Cardiac septum (tissue), 1 donor: ENCODE results near the gene CENPW. TPM values are rescaled to one million over a fixed set of nuclear protein-coding genes. Genes with fewer than 3 reads are reported as not detected.

ENCODE experiments used
- DNase-seq: peaks from one replicate; pipeline ENCODE4 v3.0.0-alpha.2; 2020; ENCODE audit warnings: low spot score
- intact Hi-C: fragments of 100-400 bp; cut with DNase I; formaldehyde crosslinking; loops from one replicate; pipeline ENCODE4 v1.14.0; 2022
- total RNA-seq: library from RNA; stranded (reverse); fragmentation: NEBNext Ultra II Directional; extraction: Animal tissue kit (Norgen Biotek cat#: 25700); gene quantifications from one replicate; pipeline ENCODE4 v1.2.1, GENCODE V29; 2021
- donor health status: DM: no; HTN: no; CAD: no.

The CENPW gene
- total RNA-seq, 1 donor from 2014 or later, result 0.83 TPM

DNA sequence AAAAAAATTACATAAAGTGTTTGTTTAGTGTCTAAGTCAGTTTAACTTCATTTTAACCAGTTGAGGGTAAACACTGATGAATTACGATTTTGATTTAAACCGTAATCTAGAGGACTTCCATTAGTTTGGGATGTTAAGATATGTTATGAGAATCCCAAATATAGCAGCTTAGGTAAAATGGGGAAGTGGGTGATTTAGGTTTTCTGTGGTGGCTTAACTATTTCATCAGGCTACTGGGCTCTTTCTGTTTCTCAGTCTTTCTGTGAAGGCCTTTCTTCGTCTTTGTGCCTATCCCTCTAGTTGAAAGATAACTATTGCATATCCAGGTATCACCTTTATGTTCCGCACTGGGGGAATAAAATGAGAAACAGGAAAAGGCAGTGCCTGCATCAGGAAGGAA lies 27.9 kb downstream of the CENPW start:
- DNase-seq, result no peak
- intact Hi-C loops, result no loop called here

DNA sequence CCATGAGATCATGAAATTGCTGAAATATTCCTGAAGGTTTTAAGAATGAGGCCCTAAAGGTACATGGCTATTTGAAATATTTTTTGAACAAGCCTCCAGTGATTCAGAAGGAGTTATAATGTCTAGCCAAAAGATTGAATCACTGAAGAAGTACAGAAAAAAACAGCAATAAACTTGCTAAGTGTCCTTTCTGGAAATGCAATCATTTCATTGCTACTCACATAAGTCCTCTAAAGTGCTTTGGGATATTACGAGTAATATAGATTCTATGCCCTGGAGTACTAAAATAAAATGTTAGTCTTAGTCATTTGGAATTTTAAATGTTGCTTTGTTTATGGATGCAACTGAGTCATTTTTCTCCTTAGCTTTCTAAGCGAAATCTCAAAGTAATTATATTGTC lies 32.7 kb downstream of the CENPW start:
- intact Hi-C loops, result no loop called here
- DNase-seq, result no peak

DNA sequence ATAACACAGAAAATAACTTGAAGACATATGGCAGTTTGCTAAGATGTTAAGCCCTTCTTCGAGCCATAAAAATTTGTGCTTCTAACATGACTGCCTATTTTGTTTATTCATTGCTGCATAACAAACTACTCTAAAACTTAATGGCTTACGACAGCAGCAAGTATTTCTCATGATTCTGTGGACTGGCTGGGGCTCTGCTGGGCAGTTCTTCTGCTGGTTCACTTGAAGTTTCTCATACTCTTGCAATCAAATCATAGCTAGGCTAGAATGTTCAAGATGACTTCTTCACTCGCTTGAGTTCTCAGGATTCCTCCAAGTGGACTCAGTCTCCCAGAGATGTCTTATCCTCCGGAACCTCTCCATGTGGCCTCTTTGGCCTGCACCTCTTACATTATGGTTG lies 33.4 kb downstream of the CENPW start:
- intact Hi-C loops, result no loop called here

DNA sequence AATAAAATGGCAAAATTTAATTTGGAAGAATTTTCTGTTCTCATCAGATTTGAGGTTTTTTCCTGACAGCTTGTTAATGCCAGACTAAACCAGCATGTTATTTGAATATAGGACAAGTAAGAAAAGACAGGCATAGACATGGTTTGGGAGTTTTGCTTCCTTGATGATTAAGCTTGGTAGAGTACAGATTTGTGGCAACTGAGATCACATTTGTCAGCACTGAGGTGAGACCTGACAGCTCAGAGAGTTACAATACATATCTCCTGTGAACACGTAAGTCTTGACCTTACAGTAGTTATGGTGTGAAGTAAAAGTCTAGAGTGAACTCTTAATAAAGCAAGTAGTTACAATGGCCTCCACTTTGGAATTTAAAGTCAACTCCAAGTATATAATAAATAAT lies 34.5 kb downstream of the CENPW start:
- intact Hi-C loops, result no loop called here
- DNase-seq, result no peak

More for the DNA sequence above, 33.4 kb downstream of the CENPW start:
- no peak for DNase-seq

DNA sequence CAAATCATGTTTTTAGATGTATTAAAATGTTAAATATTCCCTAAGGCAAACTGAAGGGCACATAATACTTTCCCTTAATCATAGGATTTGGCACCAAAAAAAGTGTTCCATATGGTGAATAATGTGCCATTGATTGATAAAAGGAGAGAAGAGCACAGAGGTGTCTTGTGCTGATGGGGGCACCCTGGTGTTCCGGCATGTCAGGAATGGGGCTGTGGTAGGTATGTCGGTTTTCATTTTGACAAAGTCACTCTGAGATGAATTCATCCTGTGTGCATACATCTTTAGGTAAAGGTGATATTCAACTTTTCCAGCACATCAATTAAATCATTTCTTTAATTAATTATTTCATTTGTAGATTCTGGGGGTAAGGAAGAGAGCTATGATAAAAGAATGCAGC lies 36.8 kb downstream of the CENPW start:
- intact Hi-C loops, result no loop called here
- no peak for DNase-seq

DNA sequence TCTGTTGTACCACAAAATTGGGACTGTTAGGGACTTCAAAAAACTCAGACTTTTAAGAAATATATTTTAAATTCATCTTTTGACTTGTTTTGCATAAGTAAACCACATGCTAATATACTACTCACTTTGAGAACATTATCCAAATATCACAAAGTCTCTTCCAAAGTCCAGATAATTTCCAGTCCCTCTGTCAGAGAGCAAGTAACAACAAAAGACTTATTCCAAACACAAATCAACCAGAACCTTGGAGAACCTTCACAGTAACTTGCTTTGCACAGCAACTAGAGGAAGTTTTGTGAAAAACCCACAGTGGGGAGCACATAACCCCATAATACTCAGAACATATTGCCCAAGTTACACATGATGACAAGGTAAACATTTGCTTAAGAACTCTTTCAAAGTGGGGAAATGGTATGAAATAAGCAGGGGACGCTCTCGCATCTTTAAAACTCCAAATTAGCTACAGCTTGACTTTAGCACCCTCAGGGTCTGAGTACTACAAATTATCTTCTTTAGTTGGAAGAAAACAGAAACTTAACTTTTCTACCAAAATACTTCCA lies 37.8 kb downstream of the CENPW start:
- intact Hi-C loops, result no loop called here
- no peak for DNase-seq

DNA sequence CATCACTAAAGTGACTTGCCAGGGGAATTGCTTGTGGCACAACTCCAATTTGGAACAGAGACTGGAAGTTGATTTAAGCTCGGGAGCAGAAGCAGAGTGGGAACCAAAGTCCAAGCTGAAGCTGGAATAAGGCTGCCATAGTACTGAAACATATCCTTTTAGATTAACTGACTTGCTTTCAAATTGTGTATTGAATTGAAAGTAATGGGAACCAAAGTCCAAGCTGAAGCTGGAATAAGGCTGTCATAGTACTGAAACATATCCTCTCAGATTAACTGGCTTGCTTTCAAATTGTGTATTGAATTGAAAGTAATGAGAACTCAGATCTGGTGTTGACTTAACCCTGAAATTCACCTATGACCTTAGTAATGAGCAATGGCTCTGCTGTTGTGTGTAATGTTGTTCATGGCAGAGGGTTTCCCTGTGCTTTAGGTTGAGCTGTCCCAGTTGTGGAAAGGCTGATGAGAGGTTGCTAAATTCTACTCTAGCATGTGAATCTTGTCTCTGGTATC lies 40.2 kb downstream of the CENPW start:
- DNase-seq, result no peak

DNA sequence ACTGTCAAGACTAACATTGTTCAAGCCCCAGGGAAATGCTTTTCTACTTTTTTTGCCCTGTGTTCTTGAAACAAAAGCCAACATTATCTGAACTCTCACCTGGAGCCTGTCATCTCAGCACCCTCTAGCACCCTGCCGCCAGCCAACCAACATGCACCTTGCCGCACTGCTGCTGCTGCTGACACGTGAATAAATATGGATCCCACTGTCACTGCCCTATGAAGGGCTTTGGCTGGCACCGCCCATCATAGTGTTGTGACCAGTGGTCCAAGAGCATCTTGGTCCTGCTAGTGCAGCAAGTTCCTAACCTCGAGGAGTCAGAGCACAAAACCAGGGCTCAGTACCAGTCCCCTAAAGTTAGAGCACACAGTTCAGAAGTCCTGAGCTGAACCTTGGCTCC lies 41.6 kb downstream of the CENPW start:
- intact Hi-C loops, result no loop called here

More for the DNA sequence above, 40.2 kb downstream of the CENPW start:
- intact Hi-C loops, result no loop called here

DNA sequence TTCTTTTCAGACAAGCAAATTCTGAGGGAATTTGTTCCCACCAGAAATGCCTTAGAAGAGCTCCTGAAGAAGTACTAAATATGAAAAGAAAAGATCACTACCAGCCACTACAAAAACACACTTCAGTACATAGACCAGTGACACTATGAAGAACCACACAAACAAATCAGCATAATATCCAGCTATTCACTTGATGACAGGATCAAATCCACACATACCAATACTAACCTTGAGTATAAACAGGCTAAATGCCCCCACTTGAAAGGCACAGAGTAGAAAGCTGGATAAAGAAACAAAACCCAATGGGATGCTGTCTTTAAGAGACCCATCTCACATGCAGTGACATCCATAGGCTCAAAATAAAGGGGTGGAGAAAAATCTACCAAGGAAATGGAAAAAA lies 43.3 kb downstream of the CENPW start:
- intact Hi-C loops, result no loop called here

More for the DNA sequence above, 41.6 kb downstream of the CENPW start:
- DNase-seq, result no peak

DNA sequence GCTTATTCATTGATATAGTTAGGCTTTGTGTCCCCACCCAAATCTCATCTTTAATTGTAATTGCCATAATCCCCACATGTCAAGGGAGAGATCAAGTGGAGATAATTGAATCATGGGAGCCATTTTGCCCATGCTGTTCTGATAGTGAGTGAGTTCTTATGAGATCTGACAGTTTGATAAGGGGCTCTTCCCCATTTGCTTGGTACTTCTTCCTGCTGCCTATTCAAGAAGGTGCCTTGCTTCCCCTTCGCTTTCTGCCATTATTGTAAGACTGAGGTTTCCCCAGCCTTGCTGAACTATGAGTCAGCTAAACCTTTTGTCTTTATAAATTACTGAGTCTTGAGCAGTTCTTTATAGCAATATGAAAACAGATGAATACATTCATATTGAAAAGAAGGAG lies 45.6 kb downstream of the CENPW start:
- DNase-seq, result no peak
- intact Hi-C loops, result no loop called here

More for the DNA sequence above, 43.3 kb downstream of the CENPW start:
- no peak for DNase-seq

DNA sequence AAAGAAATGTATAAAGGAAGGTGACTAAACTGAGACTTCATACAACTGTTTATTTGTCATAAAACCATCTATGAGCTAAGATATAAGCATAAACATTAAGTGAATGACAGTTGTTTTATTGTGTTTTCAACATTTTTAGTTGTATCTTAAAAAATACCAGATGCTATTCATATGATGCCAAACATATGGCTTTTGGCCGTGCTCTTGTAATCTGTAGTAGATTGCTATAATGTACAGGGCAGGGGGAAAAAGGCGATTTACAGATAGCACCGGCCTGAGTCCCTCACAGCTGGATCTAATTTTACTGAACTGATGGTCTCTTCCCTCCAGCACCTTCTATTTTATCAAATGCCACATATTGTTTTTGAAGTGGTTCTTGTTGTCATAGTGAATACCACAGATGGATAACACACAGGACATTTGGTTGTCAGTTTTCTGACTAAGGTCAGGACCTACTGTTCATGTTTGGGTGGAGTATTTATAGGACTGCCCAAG lies 48.2 kb downstream of the CENPW start:
- no peak for DNase-seq
- intact Hi-C loops, result no loop called here

DNA sequence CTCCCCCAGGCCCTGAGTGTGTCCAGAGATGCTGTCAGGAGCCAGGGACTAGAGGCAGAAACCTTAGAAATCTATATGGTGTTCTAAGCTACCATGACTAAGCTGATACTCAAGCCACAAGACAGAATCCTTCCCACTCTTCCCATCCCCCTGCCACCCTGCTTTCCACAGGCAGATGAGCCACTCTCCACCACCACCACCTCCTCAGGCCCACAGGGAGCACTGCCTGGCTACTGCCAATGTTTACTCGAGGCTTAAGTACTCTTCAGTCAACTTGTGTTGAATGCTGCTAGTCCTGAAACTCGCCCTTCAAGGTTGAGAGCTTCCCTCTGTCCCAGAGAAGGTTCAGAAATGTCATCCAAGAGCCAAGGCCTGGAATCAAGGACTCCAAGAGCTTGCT lies 56.2 kb downstream of the CENPW start:
- no peak for DNase-seq
- intact Hi-C loops, result no loop called here
